Adrenal gland (tissue), 12 donors: ENCODE results near the gene MAGI2. TPM values are rescaled to one million over a fixed set of nuclear protein-coding genes. Genes with fewer than 3 reads are reported as not detected.

Source experiments
- DNase-seq, 7 donors: peaks; one replicate each; pipeline ENCODE4 v3.0.0-alpha.2; 2019 to 2020
- H3K27ac ChIP-seq, 5 donors: fragments of 200-600 bp; sonication (generic) in 4 of 5; 1 replicate in 3 of 5; 2 replicates in 2 of 5; pipeline versions ENCODE4 v1.5.1 to v1.8.0; 2016 to 2020; ENCODE audit warnings: mild to moderate bottlenecking in 1 of 5
- H3K27me3 ChIP-seq: fragments of 200-600 bp; 2 replicates; pipeline ENCODE4 v1.8.0; 2021
- H3K36me3 ChIP-seq, 2 donors: fragments of 200-600 bp; replicated peaks in 1 of 2; 1 replicate in 1 of 2; 2 replicates in 1 of 2; pipeline versions ENCODE4 v1.5.1 to v1.8.0; 2018 to 2022
- H3K4me1 ChIP-seq, 2 donors: fragments of 200-600 bp; replicated peaks in 1 of 2; 1 replicate in 1 of 2; 2 replicates in 1 of 2; pipeline versions ENCODE4 v1.5.1 to v1.8.0; 2018 to 2021
- H3K4me3 ChIP-seq, 4 donors: fragments of 200-600 bp; sonication (generic) in 3 of 4; one replicate each; pipeline ENCODE4 v1.5.1; 2016 to 2018
- H3K9me3 ChIP-seq, 3 donors: fragments of 200-600 bp; sonication (generic) in 1 of 3; replicated peaks in 1 of 3; 1 replicate in 2 of 3; 2 replicates in 1 of 3; pipeline versions ENCODE4 v1.5.1 to v1.8.0; 2016 to 2021
- CTCF ChIP-seq, 6 experiments: fragments of 450-650 bp in 4 of 6; fragments of 200-600 bp in 2 of 6; sonication (generic) in 1 of 6; IDR thresholded peaks; 1 replicate in 5 of 6; 2 replicates in 1 of 6; pipeline versions ENCODE4 v1.5.1 to v1.8.0; 2016 to 2021; ENCODE audit warnings: antibody characterized with exemption in 6 of 6, mild to moderate bottlenecking in 2 of 6, moderate library complexity in 1 of 6
- POLR2A ChIP-seq, 2 donors: fragments of 450-650 bp; IDR thresholded peaks; one replicate each; pipeline ENCODE4 v1.6.1; 2017; ENCODE audit warnings: antibody characterized with exemption in 2 of 2, mild to moderate bottlenecking in 2 of 2, moderate library complexity in 1 of 2
- WGBS, 4 donors: extraction: QIAGEN DNeasy Blood & Tissue Kit in 2 of 4; methylation state at CpG; one replicate each; pipeline versions ENCODE4 v1.1.5 to v1.1.7; 2013 to 2017; 5-methylcytosine and 5-hydroxymethylcytosine counted together
- intact Hi-C, 2 donors: fragments of 100-400 bp; cut with DNase I; formaldehyde crosslinking; loops; one replicate each; pipeline versions ENCODE4 v1.14.1 to v1.15.0; 2022 to 2023
- polyA plus RNA-seq, 3 donors: library from polyadenylated mRNA; stranded (reverse); fragments of 200-250 nt in 2 of 3; fragments of 350-450 nt in 1 of 3; fragmentation: Illumina TruSeq in 1 of 3; extraction: RNeasy Lipid Tissue Mini Kit (QIAGEN cat#74804) in 1 of 3; gene quantifications; one replicate each; pipeline ENCODE4 v1.2.3, GENCODE V29; 2013 to 2014
- total RNA-seq, 9 donors: library from RNA; depleted of rRNA in 4 of 9; stranded (reverse); fragments of >200 nt in 4 of 9; fragments of 120-200 nt in 1 of 9; fragmentation: NEBNext Ultra II Directional in 1 of 9; extraction: Animal tissue kit (Norgen Biotek cat#: 25700) in 1 of 9; gene quantifications; one replicate each; pipeline versions ENCODE4 v1.1.0 to v1.2.4, GENCODE V29; 2013 to 2023
- donor health status: healthy with polysubstance abuse.
- donor health status: Bipolar disorder and iron deficiency.
- donor health status: DM: yes; HTN: yes; CAD: no.
- donor health status: DM: no; HTN: no; CAD: no.
- donor health status: DM: no; HTN: no; CAD: no.
- donor health status: DM: yes; HTN: yes; CAD: no.

The MAGI2 gene
- total and polyA plus RNA-seq, 12 donors, result 3.2 to 37.1 (median 17.1) TPM

- Histone ChIP-seq H3K27ac (no peak overlapping the region), H3K9me3 (no peaks in the 10 kb centered on the region), H3K4me3 (no peak overlapping the region), H3K4me1 (no peaks in the 10 kb centered on the region), H3K27me3 (no peaks in the 10 kb centered on the region), H3K36me3 (no peaks in the 10 kb centered on the region)
- no peak for TF ChIP-seq POLR2A (IDR thresholded peaks at IDR 0.05)
- no peak for TF ChIP-seq CTCF (IDR thresholded peaks at IDR 0.05)
- 76 to 89% (median 80%) methylated on average over 3 to 6 of the region's 6 CpGs for whole genome bisulfite sequencing, 4 donors
- DNase-seq, result no peak
- intact Hi-C loops, result no loop called here
These were observed 1463.4 kb downstream of the MAGI2 start for GRCh38 chr7:77989981-77990566.

- H3K36me3 ChIP-seq, result no peaks in the 10 kb centered on the region
- no peaks in the 10 kb centered on the region for H3K4me1 ChIP-seq
- no peaks in the 10 kb centered on the region for H3K9me3 ChIP-seq
- WGBS, 4 donors, result 63 to 77% (median 68%) methylated on average over 3 of the region's 3 CpGs
- H3K27me3 ChIP-seq, result no peaks in the 10 kb centered on the region
- no peak for DNase-seq
- H3K27ac ChIP-seq, result no peak overlapping the region
- H3K4me3 ChIP-seq, result no peak overlapping the region
- intact Hi-C loops, result no loop called here
- TF ChIP-seq CTCF (IDR thresholded peaks at IDR 0.05) (no peak), POLR2A (IDR thresholded peaks at IDR 0.05) (no peak)
These were observed 1467.5 kb downstream of the MAGI2 start for GRCh38 chr7:77985974-77986339.

GRCh38 chr7:77985232-77985973 lies 1468.1 kb downstream of the MAGI2 start:
- Histone ChIP-seq H3K27ac (peak overlapping the region in 1 of 5 donors; percentile 29), H3K4me3 (no peak overlapping the region), H3K9me3 (no peaks in the 10 kb centered on the region), H3K4me1 (no peaks in the 10 kb centered on the region), H3K36me3 (no peaks in the 10 kb centered on the region), H3K27me3 (no peaks in the 10 kb centered on the region)
- intact Hi-C loops, result no loop called here
- no peak for DNase-seq
- TF ChIP-seq CTCF (IDR thresholded peaks at IDR 0.05), result no peak
- no peak for TF ChIP-seq POLR2A (IDR thresholded peaks at IDR 0.05)
- 67 to 81% (median 70%) methylated on average over 6 to 12 of the region's 12 CpGs for WGBS, 4 donors

- Histone ChIP-seq H3K4me3 (no peak overlapping the region), H3K4me1 (no peaks in the 10 kb centered on the region), H3K36me3 (no peaks in the 10 kb centered on the region), H3K27ac (no peak overlapping the region), H3K27me3 (no peaks in the 10 kb centered on the region), H3K9me3 (no peaks in the 10 kb centered on the region)
- TF ChIP-seq CTCF (IDR thresholded peaks at IDR 0.05), result no peak
- no peak for TF ChIP-seq POLR2A (IDR thresholded peaks at IDR 0.05)
- WGBS, 4 donors, result 89 to 94% (median 92%) methylated on average over 4 of the region's 4 CpGs
- DNase-seq, result no peak
- intact Hi-C loops, result no loop called here
These were observed 1469.5 kb downstream of the MAGI2 start for GRCh38 chr7:77983973-77984372.
